NCI-H2107 (cell line): ENCODE measurements around the gene SLC15A4.

ENCODE experiments used
- DNase-seq: peaks from one replicate; lab custom pipeline; 2025; lab: John Stamatoyannopoulos, UW

Gene SLC15A4

DNA sequence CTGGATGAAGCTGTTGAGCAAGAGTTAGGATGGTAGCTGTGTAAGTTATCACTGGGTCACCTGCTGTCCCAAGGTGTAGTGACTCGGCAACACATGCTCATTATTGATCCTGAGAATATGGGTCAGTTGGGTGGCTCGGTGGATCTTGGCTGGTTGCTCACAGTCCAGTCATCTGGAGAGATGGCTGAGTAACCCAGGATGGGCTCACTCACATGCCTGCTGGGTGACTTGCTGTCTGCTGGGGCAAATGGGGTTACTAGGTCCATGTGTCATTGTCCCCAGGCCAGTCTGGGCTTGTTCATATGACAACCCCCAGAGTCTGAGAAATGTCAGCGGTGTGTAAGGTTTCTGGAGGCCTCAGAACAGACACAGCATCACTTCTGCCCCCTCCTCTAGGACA lies 69.5 kb downstream of the SLC15A4 start:
- DNase-seq = no peak

DNA sequence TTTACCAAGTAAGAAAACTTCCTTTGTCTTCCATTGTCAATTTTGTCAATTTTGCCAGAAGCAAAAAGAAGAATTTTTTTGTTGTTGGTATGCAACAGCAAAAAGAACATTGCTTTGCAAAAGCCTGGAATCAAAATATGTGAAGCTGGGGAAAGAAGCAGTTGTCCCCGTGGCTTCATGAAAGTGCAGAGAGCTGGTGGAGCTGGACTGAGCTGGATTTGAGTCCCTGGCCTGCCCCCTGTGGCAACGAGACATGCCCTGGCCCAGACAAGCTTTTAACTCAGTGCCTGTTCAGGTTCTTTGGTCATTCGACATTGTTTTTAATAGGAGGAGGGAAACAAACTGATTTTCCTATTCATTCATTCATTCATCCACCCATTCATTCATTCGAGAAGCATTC lies 70.3 kb downstream of the SLC15A4 start:
- no peak for DNase-seq

DNA sequence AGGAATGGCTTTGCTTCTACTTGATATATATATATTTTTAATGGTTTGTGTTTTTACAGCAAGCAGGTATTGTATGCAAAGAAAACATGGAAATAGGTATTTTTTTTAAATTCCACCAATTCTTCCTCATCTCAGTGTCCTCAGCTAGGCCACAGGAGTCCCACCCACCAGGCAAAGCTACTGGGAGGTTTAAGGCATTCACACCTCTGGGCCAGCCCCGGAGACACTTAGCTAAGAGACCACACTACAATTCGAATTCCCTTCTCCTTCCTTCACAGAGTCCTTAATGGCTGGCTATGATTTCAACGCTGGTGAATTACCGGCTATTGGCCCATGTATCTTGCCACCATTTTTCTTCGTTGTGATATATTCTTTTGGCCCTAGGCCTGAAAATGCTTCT lies 71.4 kb downstream of the SLC15A4 start:
- DNase-seq = no peak

DNA sequence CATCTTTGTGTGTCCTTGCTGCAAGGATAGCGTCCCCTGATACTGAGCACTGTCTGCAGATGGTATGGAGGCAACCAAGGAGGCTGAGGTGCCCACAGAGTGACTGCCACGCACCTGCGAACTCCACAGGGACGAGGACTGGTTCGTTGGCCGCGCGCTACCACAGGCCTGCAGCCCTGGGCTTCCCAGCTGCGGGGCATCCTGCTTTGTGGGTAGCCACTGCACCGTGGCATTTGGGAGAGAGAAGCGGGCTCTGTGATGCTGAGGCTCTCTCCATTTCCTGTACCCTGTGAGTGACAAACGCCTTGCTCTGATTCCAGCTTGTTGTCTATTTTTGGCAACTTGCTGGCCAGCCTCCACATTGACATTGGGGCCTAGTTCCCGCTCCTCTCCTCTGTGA lies 76.3 kb downstream of the SLC15A4 start:
- no peak for DNase-seq

DNA sequence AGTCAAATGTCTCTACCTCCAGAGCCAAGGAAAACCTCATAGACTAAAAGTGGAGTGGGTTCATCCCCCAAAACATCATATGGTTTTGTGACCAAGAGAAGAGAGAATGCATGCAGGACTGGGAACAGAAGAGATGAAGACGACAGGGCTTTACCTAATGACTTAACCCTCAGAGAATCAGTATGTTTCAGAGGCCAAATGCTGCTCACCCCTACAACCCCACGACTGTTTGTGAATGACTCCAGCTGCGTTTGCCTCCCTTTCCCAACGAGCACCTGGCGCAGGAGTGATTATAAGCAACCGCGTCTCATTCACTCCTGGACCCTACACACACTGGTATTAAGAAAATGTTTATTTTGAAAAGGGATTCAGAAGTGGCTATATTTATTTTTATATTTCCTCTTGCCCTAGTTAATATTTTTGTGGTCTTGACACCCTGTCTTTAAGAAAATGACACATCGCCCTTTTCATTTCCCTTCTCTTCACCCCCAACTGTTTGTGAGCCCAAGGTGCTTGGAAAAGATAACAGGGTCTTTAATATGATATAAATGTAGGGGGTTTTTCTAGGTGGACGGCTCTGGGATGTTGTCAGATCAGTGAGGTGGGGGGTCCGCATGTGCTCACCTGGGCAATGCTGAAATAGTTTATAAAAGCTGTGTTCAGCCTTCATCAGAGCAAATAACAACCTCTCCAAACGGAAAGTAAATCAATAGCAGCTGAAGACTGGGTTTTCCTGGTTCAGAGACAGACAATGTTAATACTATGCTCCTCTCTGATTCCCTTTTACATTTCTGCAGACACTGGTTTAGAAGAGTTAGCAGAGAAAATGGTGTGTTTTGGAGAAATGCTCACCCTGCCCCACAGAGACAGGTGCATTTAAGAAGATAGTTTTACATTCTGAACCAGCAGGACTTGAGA lies 77.7 kb downstream of the SLC15A4 start:
- DNase-seq = no peak

DNA sequence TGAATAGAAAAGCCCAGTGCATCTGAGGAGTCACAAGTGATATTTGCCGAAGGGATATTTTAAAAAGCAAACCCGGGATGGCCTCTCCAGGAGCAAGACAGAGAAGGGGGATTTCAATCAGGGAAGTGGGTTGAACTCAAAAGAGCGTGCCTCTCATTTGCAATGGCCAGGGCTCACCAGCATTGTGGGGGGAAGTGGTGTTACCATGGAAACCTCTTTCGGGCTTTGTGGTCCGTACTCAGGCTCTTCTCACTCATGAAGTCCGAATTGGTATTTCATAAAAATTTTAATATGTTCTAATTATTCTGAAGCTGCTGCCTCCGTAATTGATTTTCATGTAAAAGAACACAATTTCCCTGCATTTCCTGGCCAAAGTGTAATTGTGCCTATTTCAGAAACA lies 79.8 kb downstream of the SLC15A4 start:
- no peak for DNase-seq
